Daoy (cell line): Measurements from ENCODE around the gene FGFR2. TPM values are rescaled to one million over a fixed set of nuclear protein-coding genes. Genes with fewer than 3 reads are reported as not detected.
A peak's percentile ranks its signal among the peaks of the same experiment; 100 is the strongest.

Experiments
- DNase-seq: peaks from one replicate; pipeline ENCODE4 v3.0.0-alpha.2; 2015; ENCODE audit warnings: low read depth
- total RNA-seq: library from RNA; depleted of rRNA; stranded (reverse); fragments of >200 nt; shearing (Covaris generic); gene quantifications from 2 replicates; pipeline ENCODE4 v1.2.3, GENCODE V29; 2014; rRNA removed

Gene FGFR2
- total RNA-seq, result 1.6 and 1.9 TPM in 2 replicates

GRCh38 chr10:121598263-121599249, at the start of gene FGFR2:
FGFR2 (minus strand) TSS chr10:121598444; CDS start chr10:121593817, 4,627 bp downstream.
- peak; percentile 85 for DNase-seq

- DNase-seq, result no peak
Measured at GRCh38 chr10:121647401-121647800, 49.2 kb upstream of the FGFR2 start.

- no peak for DNase-seq
Measured at GRCh38 chr10:121645696-121646095, 47.5 kb upstream of the FGFR2 start.

- no peak for DNase-seq
Measured at GRCh38 chr10:121644501-121644900, 46.3 kb upstream of the FGFR2 start.

- no peak for DNase-seq
Measured at GRCh38 chr10:121640266-121640665, 42.0 kb upstream of the FGFR2 start.

- DNase-seq, result no peak
Measured at GRCh38 chr10:121639416-121639815, 41.2 kb upstream of the FGFR2 start.

GRCh38 chr10:121637437-121637836, 39.2 kb upstream of the FGFR2 start:
- DNase-seq, result no peak

- no peak for DNase-seq
Measured at GRCh38 chr10:121633056-121633455, 34.8 kb upstream of the FGFR2 start.

GRCh38 chr10:121631365-121632029, 33.3 kb upstream of the FGFR2 start:
- no peak for DNase-seq

- no peak for DNase-seq
Measured at GRCh38 chr10:121628859-121629258, 30.6 kb upstream of the FGFR2 start.

- DNase-seq, result peak; percentile 13
Measured at GRCh38 chr10:121627876-121628581, 29.8 kb upstream of the FGFR2 start.

GRCh38 chr10:121624836-121625486, 26.7 kb upstream of the FGFR2 start:
- no peak for DNase-seq

GRCh38 chr10:121618906-121619305, 20.7 kb upstream of the FGFR2 start:
- DNase-seq, result no peak

GRCh38 chr10:121617176-121617575, 18.9 kb upstream of the FGFR2 start:
- no peak for DNase-seq

GRCh38 chr10:121616291-121616690, 18.0 kb upstream of the FGFR2 start:
- DNase-seq, result no peak

- DNase-seq, result no peak
Measured at GRCh38 chr10:121615836-121616235, 17.6 kb upstream of the FGFR2 start.

GRCh38 chr10:121615435-121615793, 17.2 kb upstream of the FGFR2 start:
- no peak for DNase-seq

- DNase-seq, result no peak
Measured at GRCh38 chr10:121614613-121615434, 16.6 kb upstream of the FGFR2 start.

- DNase-seq, result no peak
Measured at GRCh38 chr10:121613456-121613855, 15.2 kb upstream of the FGFR2 start.

- DNase-seq, result no peak
Measured at GRCh38 chr10:121611393-121612159, 13.3 kb upstream of the FGFR2 start.
